ENCODE results near the gene NRXN2.

NRXN2 gene

DNA sequence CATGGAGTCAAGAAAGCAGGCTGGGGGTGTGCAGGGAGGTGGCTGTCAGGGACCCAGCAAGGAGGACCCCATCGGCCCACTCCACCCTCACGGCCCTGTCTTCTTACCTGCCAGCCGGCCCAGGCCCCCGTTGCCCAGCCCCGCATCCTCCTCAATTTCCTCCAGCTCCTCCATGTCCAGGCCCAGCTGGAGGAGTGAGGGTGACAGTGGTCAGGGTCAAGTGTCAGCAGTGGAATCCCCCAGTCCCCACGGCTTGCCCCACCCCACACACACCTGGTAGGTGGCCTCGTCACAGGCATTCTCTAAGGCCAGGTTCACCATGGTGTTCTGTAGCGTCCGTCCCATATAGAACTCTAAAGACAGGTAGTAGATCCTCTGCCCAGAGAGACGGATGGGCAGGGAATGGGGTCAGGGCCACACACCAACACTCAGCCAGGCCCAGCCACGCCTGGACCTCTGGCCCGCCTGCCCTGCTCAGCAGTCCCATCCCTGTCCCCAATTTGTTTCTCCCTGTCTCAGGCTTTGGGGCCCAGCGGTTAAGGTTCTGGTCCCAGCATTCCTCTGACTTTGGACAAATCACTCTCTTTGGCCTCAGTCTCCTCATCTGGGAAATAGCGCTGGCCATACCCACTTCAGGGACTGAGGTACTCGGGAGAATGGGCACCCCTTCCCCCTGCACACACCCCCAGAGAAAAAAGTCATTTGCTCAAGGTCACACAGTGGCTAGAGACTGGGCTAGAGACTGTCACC is 35.5 kb upstream of the NRXN2 start:
- no peak for DNase-seq

- no peak for DNase-seq
Measured at GRCh38 chr11:64757549-64758329, 34.7 kb upstream of the NRXN2 start.

DNA sequence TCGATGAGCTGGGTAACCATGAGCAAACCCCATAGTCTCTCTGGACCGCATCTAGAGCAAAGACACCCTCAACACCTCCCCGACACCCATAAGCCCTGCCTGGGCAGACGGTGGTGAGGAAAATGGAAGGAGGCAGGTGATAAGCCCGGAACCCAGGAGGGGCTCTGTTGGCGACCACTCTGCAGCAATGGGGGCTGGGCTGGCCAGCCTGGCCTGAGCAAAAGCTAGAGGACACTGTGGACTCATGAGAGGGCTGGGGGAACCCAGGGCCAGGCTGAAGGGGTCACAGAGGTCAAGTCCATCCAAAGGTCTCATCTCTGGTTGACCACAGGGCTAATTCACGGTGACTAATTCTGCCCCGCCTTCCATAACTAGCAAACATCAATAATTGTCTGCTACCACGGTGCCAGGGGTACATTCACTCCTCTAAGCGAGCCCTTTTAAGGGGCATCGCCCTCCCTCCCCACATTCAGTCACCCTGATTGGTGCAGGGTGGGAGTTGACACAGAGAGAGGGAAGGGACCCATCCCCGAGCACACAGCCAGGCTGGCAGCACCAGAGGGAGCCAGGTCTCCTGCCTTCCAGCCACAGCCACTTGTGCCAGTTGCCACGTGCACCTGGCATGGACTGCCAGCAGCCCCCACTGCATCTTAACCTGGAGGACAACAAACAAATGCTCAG is 32.8 kb upstream of the NRXN2 start:
- DNase-seq, result no peak

GRCh38 chr11:64754919-64755662 is 32.1 kb upstream of the NRXN2 start:
- DNase-seq, result no peak

DNA sequence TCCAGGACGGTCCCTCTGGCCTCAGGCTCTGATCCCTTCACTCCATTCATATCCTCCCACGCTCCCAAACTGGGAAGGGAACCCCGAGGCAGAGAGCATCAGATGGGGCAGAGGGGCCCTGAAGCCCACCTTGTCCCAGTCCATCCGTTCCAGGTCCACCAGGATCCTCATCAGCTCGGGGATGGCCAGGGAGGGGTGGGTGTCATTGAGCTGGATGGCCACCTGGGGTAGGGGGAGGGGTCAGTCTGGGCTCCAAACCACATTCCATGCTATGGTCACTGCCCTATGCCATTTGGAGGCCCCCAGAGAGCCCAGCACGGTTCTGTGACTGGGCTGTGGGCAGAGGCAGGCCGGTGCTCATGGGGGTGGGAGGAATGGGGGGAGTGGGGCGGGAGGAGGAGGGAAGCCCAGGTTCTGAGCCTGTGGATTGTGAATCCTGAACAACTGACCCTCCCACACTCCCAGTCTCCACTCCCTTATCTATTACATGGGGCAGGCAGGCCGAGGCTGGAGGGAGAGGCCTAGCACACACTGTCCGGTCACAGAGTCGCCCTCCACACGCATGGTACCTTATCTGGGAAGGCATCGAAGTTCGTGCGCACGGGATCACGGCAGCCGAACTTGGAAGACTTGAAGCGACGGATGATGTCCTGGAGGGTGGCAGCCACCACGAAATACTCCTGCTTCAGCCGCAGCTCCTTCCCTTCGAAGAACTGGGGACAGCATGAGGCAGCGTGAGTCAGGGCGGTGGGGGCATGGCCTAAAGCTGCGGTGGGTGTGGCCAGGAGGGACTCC is 31.3 kb upstream of the NRXN2 start:
- DNase-seq, result no peak

GRCh38 chr11:64753380-64754123 is 30.6 kb upstream of the NRXN2 start:
- no peak for DNase-seq

- no peak for DNase-seq
Measured at GRCh38 chr11:64753019-64753379, 30.0 kb upstream of the NRXN2 start.

DNA sequence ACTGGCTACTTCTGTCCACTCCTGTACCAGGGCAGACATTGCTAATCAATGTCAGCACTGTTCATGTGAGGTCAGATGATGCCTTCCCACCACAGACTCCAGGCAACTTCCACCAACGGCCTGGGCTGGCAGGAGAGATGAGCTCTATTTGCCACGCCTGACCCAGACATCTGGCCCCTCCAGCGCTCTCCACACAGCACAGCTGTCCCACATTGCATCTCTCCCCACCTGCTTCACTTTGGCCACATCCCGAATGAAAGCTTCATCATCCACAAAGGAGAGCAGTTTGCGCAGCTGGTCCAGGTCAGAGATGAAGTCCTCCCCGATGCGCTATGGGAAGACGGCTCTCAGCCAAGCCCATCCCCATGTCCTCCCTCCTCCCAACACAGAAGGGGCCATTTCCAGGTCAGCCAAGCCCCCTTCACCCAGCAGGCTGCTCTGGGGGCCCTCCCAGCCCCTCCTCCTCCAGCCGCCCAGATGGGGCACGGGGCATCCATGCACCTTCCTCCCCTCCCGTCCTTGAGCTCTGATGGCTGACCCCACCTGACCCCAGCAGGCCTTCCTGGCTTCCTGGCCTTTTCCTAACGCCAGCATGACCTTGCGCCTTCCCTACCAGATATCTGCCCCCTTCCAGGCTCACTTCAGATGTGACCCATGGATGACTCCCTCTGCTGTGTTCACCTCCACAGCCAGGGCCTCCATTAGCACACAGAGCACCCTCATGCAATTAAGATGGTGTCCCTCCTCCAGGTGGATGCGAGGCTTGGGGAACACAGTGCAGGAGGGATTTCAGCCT is 29.4 kb upstream of the NRXN2 start:
- peak; percentile 32 for DNase-seq

DNA sequence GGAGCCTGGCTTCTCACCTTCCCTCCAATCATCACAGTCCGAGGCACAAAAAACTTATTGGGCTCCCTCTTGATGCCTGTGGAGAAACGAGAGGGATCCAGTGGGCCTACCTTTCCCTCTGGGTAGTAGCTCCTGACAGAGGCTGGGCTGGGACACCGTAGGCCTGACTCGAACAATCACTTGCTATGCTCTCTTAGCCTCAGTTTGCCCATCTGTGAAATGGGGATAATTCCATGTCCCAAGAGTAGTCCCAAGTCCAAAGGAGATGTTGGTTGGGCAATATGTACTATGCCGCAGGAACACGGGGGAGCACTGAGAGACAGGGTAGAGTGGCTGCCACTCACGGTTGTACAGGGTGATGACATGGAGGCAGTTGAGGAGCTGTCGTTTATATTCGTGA is 28.6 kb upstream of the NRXN2 start:
- DNase-seq, result no peak

DNA sequence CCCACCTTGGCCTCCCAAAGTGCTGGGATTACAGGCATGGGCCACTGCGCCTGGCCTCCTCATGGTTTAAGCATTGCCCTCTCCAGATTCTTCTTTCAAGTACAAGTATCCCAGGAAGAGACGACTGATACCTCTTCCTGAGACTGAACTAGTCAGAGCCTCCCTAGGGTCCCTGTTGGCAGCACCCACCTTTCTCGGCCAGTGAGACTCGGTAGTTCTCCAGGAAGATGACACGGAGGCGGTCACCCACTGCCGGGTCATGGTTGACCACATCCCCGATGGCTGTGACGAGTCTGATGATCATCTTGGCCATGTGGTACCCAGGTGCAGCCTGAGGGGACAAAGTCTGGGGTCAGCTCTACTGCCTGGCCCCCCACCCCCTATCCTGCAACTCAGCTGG is 28.1 kb upstream of the NRXN2 start:
- no peak for DNase-seq

GRCh38 chr11:64750361-64751054 is 27.5 kb upstream of the NRXN2 start:
- DNase-seq, result no peak

DNA sequence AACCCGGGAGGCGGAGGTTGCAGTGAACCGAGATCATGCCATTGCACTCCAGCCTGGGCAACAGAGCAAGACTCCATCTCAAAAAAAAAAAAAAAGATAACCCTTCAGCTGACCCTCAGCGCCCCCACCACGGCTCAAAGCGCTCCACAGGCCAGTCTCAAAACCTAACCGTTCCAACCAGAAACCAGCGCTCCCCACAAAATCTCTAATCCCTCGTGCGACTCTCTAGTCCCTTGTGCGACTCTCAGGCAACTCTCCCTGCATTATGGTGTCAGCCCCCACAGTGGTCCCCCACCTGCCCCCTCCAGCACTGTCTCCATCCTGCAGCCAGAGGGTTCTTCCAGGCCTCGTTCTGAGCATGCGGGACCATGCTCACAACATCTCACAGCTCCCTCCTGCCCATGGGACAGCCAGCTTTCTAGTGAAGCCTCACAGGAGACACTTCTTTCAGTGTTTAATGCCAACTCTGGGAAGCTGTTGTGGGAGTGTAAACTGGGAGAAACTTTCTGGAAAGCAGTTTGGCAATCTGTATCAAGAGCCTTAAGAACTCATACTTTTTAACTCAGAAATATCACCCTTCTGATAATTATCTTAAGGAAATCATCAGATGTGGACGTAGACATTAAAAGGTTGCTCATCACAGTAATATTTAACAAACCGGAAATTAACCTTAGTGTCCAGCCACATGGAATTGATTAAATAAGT is 25.1 kb upstream of the NRXN2 start:
- DNase-seq, result no peak

DNA sequence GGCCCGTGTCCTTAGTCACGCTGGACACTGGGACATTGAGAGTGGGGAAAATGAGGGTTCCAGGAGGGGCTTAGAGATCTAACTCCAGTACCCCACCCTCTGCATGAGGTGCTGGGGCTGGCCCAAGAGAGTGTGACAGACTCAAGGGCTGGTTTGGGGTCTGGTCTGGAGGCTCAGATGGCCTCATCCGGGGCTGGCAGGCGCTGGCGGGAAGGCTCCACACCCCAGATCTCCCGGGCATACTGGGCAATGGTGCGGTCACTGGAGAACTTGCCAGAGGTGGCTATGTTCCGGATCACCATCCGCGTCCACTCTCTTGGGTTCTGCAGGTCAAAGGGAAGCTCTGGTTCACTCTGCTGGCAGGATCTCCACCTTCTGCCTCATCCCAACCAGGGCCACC is 23.5 kb upstream of the NRXN2 start:
- DNase-seq, result no peak

- peak; percentile 43 for DNase-seq
Measured at GRCh38 chr11:64745521-64746328, 22.7 kb upstream of the NRXN2 start.

DNA sequence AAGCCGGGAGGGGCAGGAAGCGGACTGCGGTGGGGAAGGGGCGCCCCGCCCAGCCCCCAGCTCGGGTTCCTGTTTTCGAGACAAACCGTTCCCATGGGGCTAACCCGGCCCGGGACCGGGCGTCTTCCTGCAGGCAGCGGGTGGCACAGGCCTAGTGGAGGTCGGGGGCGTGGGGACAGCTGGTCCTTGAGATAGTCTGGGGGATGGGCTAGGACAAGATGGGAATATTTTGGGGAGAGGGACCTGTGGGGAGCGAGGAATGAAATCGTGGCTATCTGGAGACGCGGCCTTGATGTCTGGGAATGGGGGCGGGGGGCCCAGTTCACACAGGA is 22.2 kb upstream of the NRXN2 start:
- peak; percentile 48 for DNase-seq

DNA sequence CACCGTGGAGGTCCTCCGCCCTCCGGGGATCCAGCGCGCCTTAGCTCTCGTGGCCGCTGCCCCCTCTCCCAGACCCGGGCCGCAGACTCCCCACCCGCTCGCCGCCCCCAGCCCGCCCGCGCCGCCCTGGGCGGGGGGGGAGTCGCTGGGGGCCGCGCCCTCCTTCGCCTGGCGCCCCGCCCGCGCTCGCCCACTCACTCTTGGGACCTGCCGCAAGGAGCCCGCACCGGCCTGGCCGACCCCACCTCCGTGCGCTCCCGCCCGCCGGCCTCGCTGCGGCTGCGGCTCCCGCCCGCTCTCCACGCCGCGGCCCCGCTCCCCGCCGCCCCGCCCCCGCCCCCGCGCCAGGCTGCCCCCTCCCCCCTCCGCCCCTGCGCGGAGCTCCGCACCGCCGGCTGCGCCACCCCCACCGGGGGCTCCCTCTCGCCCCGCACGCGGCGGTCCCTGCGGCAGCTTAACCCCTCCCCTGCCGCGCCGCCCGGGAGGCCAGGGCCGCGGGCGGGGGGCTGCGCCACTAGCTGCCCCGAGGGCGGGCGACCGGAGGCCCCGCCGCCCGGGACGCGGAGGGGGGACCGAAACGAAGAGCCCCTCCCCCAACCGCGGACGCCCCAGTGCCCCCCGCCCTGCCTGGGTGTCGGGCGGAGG is 21.7 kb upstream of the NRXN2 start:
- DNase-seq, result no peak

DNA sequence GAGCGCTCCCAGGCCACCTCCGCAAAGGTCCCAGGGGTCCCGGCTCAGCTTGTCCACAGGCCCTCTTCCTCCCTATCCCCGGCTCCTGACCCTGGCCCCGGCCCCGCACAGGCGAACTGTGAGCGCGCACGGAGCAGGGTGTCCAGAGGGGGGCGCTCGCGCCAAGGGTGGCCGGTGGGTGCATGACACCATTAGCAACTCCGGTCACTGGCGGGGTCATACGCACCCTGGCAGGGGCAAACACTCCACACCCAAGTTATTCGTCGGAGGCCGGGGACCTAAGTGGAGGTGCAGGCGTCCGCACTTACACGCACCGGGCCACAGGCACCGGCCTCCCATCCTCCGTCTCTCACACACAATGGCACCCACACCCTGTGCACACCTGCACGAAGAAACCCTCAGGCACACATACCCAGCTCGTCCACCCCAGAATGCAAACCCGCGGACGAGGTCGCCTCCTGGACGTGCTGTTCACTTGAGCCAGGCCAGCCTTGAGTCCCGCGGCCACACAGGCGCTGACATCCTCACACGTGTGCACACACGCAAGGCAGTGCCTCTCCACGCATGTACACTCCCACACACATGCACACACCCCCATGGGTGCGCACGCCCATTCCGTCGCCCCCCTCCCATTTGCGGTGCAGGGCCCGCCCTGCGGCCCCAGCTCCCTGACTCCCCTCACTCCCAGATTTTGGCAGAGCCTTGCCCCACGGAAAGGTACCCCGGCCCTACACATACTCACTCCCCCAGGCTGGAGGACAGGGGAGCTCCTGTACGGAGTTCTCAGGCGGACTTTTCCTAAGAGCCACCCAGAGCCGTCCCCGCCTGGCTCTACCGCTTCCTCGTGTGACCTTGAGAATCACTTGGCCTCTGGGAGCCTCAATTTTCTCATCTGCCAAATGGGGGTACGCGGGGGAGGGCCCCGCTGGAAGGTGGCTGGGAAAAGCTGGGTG is 20.9 kb upstream of the NRXN2 start, which contains the start of gene RASGRP2:
Gene RASGRP2, minus strand, starts transcription at position 552 of the 953 bp plus-strand sequence. CDS start 1,276 bp downstream, outside the sequence.
- peak; percentile 68 for DNase-seq
